ENCODE results near the gene TBC1D2. TPM values are rescaled to one million over a fixed set of nuclear protein-coding genes. Genes with fewer than 3 reads are reported as not detected.

TBC1D2 gene
- total and polyA plus RNA-seq, 10 of the 15 experiments (the other 5 are each of a cell fraction or from before 2014, with no cell fraction given) = 0.04 to 1.6 (median 1.1) TPM

DNA sequence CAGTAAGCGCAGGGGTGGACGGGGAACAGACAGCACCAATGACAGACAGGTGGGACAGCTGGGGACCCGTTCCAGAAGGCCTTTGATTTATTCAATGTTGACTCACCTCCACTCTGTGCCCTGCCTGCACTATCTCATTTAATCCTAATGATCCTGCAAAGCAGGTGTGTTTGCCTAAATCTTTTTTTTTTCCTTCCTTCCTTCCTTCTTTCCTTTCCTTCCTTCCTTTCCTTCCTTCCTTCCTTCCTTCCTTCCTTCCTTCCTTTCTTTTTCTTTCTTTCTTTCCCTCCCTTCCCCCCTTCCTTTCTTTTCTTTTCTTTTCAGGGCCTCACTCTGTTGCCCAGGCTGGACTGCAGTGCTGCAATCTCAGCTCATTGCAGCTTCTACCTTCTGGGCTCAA is 45.9 kb downstream of the TBC1D2 start:
- ChIA-PET RAD21 (ENCODE audit: unreplicated experiment) (interaction anchor here (0.6 to 1.7 kb wide), 2 partner anchors 15 to 54 kb away, joined by 4 read pairs; no protein-coding TSS in a partner anchor), CTCF (interaction anchor here (0.5 to 1.6 kb wide), 5 partner anchors 8 to 372 kb away, joined by 3 to 4 read pairs (median 3); no protein-coding TSS in a partner anchor), SMC1A (ENCODE audit: uncharacterized antibody, unreplicated experiment) (no interaction called here), POLR2A (interaction anchor here (0.7 kb wide), 1 partner anchor 109 kb away, joined by 4 read pairs; no protein-coding TSS in a partner anchor)
- no peak for TF ChIP-seq SUZ12 (IDR thresholded peaks at IDR 0.05; ENCODE audit: unreplicated experiment)
- TF ChIP-seq, protein P1, sequence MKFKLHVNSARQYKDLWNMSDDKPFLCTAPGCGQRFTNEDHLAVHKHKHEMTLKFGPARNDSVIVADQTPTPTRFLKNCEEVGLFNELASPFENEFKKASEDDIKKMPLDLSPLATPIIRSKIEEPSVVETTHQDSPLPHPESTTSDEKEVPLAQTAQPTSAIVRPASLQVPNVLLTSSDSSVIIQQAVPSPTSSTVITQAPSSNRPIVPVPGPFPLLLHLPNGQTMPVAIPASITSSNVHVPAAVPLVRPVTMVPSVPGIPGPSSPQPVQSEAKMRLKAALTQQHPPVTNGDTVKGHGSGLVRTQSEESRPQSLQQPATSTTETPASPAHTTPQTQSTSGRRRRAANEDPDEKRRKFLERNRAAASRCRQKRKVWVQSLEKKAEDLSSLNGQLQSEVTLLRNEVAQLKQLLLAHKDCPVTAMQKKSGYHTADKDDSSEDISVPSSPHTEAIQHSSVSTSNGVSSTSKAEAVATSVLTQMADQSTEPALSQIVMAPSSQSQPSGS (IDR thresholded peaks at IDR 0.05; ENCODE audit: low read length) = no peak
- TF ChIP-seq IRF4 (IDR thresholded peaks at IDR 0.05; ENCODE audit: low read depth, low read length) = no peak
- TF ChIP-seq WRNIP1 (IDR thresholded peaks at IDR 0.05; ENCODE audit: borderline replicate concordance, low read depth, low read length) = no peak
- no peak for TF ChIP-seq BRCA1 (IDR thresholded peaks at IDR 0.05; ENCODE audit: low read depth, low read length)
- TF ChIP-seq E2F8 (IDR thresholded peaks at IDR 0.05; ENCODE audit: low read depth, partially characterized antibody) = no peak
- TF ChIP-seq MLLT1 (IDR thresholded peaks at IDR 0.05) = no peak
- TF ChIP-seq, protein P2, sequence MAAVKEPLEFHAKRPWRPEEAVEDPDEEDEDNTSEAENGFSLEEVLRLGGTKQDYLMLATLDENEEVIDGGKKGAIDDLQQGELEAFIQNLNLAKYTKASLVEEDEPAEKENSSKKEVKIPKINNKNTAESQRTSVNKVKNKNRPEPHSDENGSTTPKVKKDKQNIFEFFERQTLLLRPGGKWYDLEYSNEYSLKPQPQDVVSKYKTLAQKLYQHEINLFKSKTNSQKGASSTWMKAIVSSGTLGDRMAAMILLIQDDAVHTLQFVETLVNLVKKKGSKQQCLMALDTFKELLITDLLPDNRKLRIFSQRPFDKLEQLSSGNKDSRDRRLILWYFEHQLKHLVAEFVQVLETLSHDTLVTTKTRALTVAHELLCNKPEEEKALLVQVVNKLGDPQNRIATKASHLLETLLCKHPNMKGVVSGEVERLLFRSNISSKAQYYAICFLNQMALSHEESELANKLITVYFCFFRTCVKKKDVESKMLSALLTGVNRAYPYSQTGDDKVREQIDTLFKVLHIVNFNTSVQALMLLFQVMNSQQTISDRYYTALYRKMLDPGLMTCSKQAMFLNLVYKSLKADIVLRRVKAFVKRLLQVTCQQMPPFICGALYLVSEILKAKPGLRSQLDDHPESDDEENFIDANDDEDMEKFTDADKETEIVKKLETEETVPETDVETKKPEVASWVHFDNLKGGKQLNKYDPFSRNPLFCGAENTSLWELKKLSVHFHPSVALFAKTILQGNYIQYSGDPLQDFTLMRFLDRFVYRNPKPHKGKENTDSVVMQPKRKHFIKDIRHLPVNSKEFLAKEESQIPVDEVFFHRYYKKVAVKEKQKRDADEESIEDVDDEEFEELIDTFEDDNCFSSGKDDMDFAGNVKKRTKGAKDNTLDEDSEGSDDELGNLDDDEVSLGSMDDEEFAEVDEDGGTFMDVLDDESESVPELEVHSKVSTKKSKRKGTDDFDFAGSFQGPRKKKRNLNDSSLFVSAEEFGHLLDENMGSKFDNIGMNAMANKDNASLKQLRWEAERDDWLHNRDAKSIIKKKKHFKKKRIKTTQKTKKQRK (IDR thresholded peaks at IDR 0.05; ENCODE audit: low read depth, low read length) = no peak
- TF ChIP-seq CEBPB (IDR thresholded peaks at IDR 0.05; ENCODE audit: borderline replicate concordance in 1 of 2, low read depth in 2 of 2, low read length in 2 of 2) = no peak
- no peak for TF ChIP-seq CBX5 (IDR thresholded peaks at IDR 0.05; ENCODE audit: low read depth)
- TF ChIP-seq NR2C1 (IDR thresholded peaks at IDR 0.05) = no peak
- TF ChIP-seq RCOR1 (conservative IDR thresholded peaks at IDR 0.05; ENCODE audit: low read depth, low read length) = no peak
- no peak for TF ChIP-seq ZNF274 (IDR thresholded peaks at IDR 0.05; ENCODE audit: insufficient read depth, insufficient read length)
- no peak overlapping the region for H3K9ac ChIP-seq (ENCODE audit: control insufficient read depth, insufficient read depth, low read length)
- no peak overlapping the region for H3K4me3 ChIP-seq
- no peaks in the 10 kb centered on the region for H3K9me3 ChIP-seq (replicated peaks; ENCODE audit: control insufficient read depth, insufficient read depth, low read length)
- H4K20me1 ChIP-seq (ENCODE audit: control insufficient read depth, insufficient read depth) = no peaks in the 10 kb centered on the region
- intact Hi-C loops (cut with micrococcal nuclease; ENCODE audit: unreplicated experiment) = no loop called here
- FAIRE-seq (no peak), ATAC-seq (no peak), DNase-seq (ENCODE audit: low read depth, low spot score) (no peak)
- BruUV-seq (replicated peaks) = no TSS peak
- WGBS (ENCODE audit: insufficient coverage, insufficient replicate concordance, low lambda C conversion rate, missing lambda C conversion rate) = 57% methylated on average over 3 of the region's 3 CpGs
- H3K27me3 ChIP-seq (replicated peaks in 1 of 2; ENCODE audit: control insufficient read depth in 2 of 2, insufficient read depth in 2 of 2, low read length in 1 of 2) = no peaks in the 10 kb centered on the region; a peak in 1 of 4 replicates
- no peaks in the 10 kb centered on the region for H3K36me3 ChIP-seq (ENCODE audit: control insufficient read depth in 2 of 2, insufficient read depth in 2 of 2, low read length in 1 of 2)
- H3K4me2 ChIP-seq (ENCODE audit: control insufficient read depth, insufficient read depth) = no peak overlapping the region
- in situ Hi-C loops (cut with MboI) = no loop called here
- no peaks in the 10 kb centered on the region; the same call in 1 of the 2 replicates for H3K4me1 ChIP-seq (ENCODE audit: control insufficient read depth, insufficient read depth, low read length)
- no peaks in the 10 kb centered on the region for H3K79me2 ChIP-seq (ENCODE audit: control insufficient read depth, insufficient read depth, low read length)
- no peak overlapping the region for H2AFZ ChIP-seq (ENCODE audit: control insufficient read depth, low read depth, low read length)
- H3K27ac ChIP-seq (ENCODE audit: control insufficient read depth, insufficient read depth) = no peak overlapping the region
